Cardiac muscle cell (in vitro differentiated cells and primary cell): ENCODE results near the gene RCE1. TPM values are rescaled to one million over a fixed set of nuclear protein-coding genes. Genes with fewer than 3 reads are reported as not detected.
A peak's percentile ranks its signal among the peaks of the same experiment; 100 is the strongest.

Experiments
- DNase-seq, 2 donors: peaks; one replicate each; pipeline versions ENCODE4 v3.0.0 to v3.0.0-alpha.2; 2010 to 2017; ENCODE audit warnings: low read depth in 1 of 2, low spot score in 1 of 2
- H3K27ac ChIP-seq: fragments of 200-600 bp; sonication (generic); 2 replicates; pipeline ENCODE4 v1.5.1; 2016
- H3K27me3 ChIP-seq: fragments of 200-600 bp; sonication (generic); 2 replicates; pipeline ENCODE4 v1.6.0; 2016; ENCODE audit warnings: control low read depth
- H3K36me3 ChIP-seq: fragments of 200-600 bp; sonication (generic); 2 replicates; pipeline ENCODE4 v1.5.1; 2016; ENCODE audit warnings: control low read depth
- H3K4me1 ChIP-seq: fragments of 200-600 bp; sonication (generic); 2 replicates; pipeline ENCODE4 v1.8.1; 2017; ENCODE audit warnings: low read depth, mild to moderate bottlenecking, mixed run types
- H3K4me3 ChIP-seq: fragments of 200-600 bp; sonication (generic); 2 replicates; pipeline ENCODE4 v1.5.1; 2016; ENCODE audit warnings: mild to moderate bottlenecking
- H3K9me3 ChIP-seq: fragments of 200-600 bp; sonication (generic); 2 replicates; pipeline ENCODE4 v1.5.1; 2017; ENCODE audit warnings: low read depth, mild to moderate bottlenecking, control low read depth
- CTCF ChIP-seq: IDR thresholded peaks from 2 replicates; pipeline ENCODE4 v1.5.1; 2012; ENCODE audit warnings: low read depth, mild to moderate bottlenecking, low read length
- polyA plus RNA-seq: library from polyadenylated mRNA; unstranded; fragments of >200 nt; fragmentation: Nextera tagmentation; extraction: Ambion mirVana; gene quantifications from 2 replicates; pipeline ENCODE4 v1.2.1, GENCODE V29; 2016
- total RNA-seq: library from RNA; depleted of rRNA; stranded (reverse); fragments of >200 nt; gene quantifications from 2 replicates; pipeline ENCODE4 v1.2.3, GENCODE V29; 2016

RCE1 gene
- total and polyA plus RNA-seq, 2 experiments from 2014 or later: 19.9 to 24.4 TPM

GRCh38 chr11:66834539-66834845, 8.7 kb upstream of the RCE1 start:
- H3K9me3 ChIP-seq: no peaks in the 10 kb centered on the region
- TF ChIP-seq CTCF: no peak
- no peaks in the 10 kb centered on the region for H3K36me3 ChIP-seq

GRCh38 chr11:66834943-66835342, 8.3 kb upstream of the RCE1 start:
- no peak for DNase-seq
- no peak overlapping the region for H3K27ac ChIP-seq

More at GRCh38 chr11:66834539-66834845, 8.7 kb upstream of the RCE1 start:
- Histone ChIP-seq H3K27ac (no peak overlapping the region), H3K4me3 (no peak overlapping the region), H3K4me1 (peaks cover 3% of the 10 kb centered on the region), H3K27me3 (no peaks in the 10 kb centered on the region)
- no peak for DNase-seq

GRCh38 chr11:66835768-66836405, 7.4 kb upstream of the RCE1 start:
- no peak overlapping the region for H3K27ac ChIP-seq

More at GRCh38 chr11:66834943-66835342, 8.3 kb upstream of the RCE1 start:
- peaks cover 3% of the 10 kb centered on the region for H3K4me1 ChIP-seq
- no peaks in the 10 kb centered on the region for H3K9me3 ChIP-seq
- H3K4me3 ChIP-seq: no peak overlapping the region
- no peaks in the 10 kb centered on the region for H3K27me3 ChIP-seq
- no peaks in the 10 kb centered on the region for H3K36me3 ChIP-seq
- no peak for TF ChIP-seq CTCF

GRCh38 chr11:66840317-66841091, 2.7 kb upstream of the RCE1 start:
- H3K27ac ChIP-seq: no peak overlapping the region
- H3K9me3 ChIP-seq: no peaks in the 10 kb centered on the region
- no peaks in the 10 kb centered on the region for H3K27me3 ChIP-seq
- H3K4me3 ChIP-seq: no peak overlapping the region
- no peak for DNase-seq
- no peak for TF ChIP-seq CTCF
- H3K4me1 ChIP-seq: peaks cover 11% of the 10 kb centered on the region
- H3K36me3 ChIP-seq: peaks cover 4% of the 10 kb centered on the region

More at GRCh38 chr11:66835768-66836405, 7.4 kb upstream of the RCE1 start:
- no peaks in the 10 kb centered on the region for H3K9me3 ChIP-seq
- peak in 1 of 2 donors; percentile 79 for DNase-seq
- no peaks in the 10 kb centered on the region for H3K27me3 ChIP-seq
- peaks cover 3% of the 10 kb centered on the region for H3K4me1 ChIP-seq
- no peak for TF ChIP-seq CTCF
- H3K4me3 ChIP-seq: no peak overlapping the region
- H3K36me3 ChIP-seq: no peaks in the 10 kb centered on the region

GRCh38 chr11:66841861-66842260, 1.4 kb upstream of the RCE1 start:
- Histone ChIP-seq H3K4me3 (peak overlapping the region; percentile 77), H3K27ac (peak overlapping the region; percentile 95)
- DNase-seq: no peak

More at GRCh38 chr11:66841861-66842260, 1.4 kb upstream of the RCE1 start:
- Histone ChIP-seq H3K9me3 (no peaks in the 10 kb centered on the region), H3K36me3 (peaks cover 5% of the 10 kb centered on the region), H3K27me3 (no peaks in the 10 kb centered on the region), H3K4me1 (peaks cover 11% of the 10 kb centered on the region)
- TF ChIP-seq CTCF: no peak
